A204.1 (cell line): ENCODE data around the gene INTS14.
A peak's percentile ranks its signal among the peaks of the same experiment; 100 is the strongest.

ENCODE experiments used
- FAIRE-seq: peaks from 2 replicates; lab custom pipeline; 2012; peaks lifted over from hg19 to GRCh38; lab: Jason Lieb, UNC

INTS14 gene

DNA sequence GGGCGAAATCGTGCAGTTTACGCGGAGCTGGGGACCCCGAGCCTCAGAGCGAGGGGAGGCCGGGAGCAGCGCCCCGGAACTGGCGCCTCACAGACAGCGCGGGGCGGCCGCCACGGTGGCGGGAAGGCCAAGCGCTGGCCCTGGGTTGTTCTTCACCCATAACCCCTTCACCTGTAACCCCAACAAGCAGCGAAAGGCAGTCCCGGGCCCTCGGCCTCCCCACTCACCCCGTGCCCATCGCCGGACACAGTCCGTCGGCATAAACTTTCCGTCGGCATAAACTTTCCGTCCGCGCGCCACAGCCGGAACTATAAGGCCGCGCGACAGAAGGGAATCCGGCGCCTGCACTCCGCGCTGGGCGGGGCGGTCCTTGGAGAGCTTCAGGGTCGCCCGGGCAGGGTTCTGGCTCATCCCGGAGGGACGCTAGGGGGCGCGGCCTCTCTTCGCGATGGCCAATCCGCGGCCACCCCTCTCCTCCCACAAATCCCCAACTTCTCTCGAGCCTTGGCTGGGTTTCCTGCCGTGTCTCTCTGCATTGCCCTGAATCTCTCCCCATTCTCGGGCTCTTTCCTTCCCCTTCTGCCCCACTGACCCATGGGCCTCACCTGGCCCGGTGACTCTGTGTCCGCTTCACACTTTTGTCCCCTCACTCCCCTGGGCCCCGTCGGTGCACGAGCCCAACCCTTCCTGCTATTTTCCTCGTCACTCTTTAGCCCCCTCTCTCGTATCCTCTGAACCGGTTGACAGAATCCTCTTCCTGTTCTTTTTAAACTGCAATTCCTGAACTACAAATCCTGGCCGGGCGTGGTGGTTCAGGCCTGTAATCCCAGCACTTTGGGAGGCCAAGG lies at the start of gene INTS14:
TSS of gene INTS14 (minus strand) at position 261 of the 848 bp plus-strand sequence. CDS start 3,751 bp downstream, outside the sequence.
- peak; percentile 90 for FAIRE-seq

GRCh38 chr15:65659502-65660052 lies 48.6 kb upstream of the INTS14 start:
- no peak for FAIRE-seq

DNA sequence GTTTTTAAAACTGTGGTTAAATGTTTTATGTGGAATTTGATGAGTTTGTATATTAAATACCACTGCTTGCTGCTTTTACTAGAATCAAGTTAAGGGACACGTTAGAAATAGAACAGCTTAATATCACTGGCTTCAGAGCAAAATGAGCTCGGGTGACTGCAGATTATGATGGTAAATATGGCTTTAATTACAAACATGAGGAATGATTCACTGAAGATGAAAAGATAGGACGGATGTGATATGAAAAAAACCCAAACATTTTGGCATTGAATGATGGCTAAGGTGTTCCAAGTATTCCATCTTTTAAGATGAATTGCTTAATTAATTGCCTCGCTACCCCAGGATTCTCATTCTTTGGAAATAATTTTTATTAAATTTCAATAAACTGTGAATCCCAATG lies 44.5 kb upstream of the INTS14 start:
- no peak for FAIRE-seq

DNA sequence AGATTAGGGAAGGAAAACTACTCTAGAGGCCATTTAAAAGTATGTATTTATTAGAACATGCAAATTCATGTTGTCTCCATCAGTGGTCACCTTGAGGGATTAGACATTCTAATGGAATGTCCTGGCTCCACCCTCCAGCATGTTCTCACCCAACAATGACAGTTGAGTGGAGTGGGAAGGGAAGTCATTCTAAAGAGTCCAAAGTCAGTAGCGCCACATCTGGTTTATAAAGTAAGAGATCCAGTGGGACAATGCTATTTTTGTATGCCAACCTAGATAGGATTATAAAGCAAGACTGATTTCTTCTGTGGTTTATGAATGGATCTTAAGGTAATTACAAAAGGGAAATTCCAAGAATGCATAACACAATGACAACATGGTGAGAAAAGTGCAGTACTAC lies 44.1 kb upstream of the INTS14 start:
- no peak for FAIRE-seq

- no peak for FAIRE-seq
These were observed 43.0 kb upstream of the INTS14 start for GRCh38 chr15:65653801-65654521.

- FAIRE-seq, result no peak
These were observed 42.4 kb upstream of the INTS14 start for GRCh38 chr15:65653341-65653740.

DNA sequence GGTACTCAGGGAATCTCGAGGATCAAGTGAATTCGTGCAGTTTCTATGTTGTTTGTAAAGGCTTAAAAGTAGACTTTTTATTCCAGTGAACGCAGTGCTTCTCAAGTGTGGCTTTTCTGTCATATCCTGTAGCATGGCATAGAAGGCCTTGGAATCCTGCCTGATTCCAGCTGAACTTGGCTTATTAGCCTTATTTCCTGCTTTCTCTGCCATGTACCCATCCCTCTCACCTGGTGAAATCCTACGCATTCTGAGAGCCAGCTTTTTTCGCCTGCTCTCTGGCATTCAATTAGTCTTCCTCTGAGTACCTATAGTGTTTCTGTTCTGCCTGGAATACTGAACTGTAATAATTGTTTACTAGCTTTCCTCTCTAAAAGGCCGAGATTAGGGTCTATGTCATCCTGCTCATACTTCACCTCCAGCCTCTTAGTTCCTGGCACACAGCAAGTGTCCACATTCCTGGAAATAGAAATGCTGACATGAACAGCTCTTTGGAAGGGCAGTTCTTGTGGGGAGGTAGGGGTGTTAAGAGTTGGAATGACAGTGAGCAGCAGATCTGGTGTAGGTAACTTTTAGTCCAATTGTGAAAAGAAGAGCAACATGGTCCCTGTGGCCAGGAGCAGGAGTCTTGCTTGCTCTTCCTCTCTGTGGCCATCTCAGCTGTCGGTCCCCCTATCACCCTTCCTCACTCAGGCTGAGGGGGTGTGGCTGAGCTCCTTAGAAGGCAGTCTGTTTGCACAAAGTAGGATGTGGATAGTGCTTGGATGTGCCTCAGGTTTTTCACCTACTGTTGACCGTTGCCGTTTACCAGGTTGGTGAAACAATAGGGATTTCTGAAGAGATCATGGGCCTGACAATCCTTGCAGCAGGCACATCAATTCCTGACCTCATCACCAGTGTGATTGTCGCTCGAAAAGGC lies 41.2 kb upstream of the INTS14 start:
- FAIRE-seq, result no peak

- no peak for FAIRE-seq
These were observed 40.1 kb upstream of the INTS14 start for GRCh38 chr15:65651042-65651322.

- FAIRE-seq, result no peak
These were observed 39.5 kb upstream of the INTS14 start for GRCh38 chr15:65650312-65651041.

DNA sequence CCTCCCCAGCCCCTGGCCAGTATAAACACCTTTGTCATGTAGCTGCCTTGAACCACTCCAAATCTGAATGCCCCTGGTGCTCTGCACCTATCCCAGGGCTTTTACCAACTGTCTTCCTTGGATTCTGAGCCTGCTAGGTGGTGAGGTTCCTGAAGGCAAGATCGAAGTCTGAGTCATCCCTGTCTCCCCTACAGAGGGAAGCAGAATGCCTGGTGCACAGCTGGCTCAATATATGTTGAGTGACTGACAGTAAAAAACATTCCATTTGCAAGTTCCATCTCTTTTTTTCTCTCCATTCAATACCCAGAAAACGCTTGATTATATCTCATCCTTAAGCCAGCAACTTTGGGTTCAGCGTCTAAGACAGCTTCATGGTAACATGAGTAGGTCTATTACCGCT lies 35.6 kb upstream of the INTS14 start:
- no peak for FAIRE-seq

DNA sequence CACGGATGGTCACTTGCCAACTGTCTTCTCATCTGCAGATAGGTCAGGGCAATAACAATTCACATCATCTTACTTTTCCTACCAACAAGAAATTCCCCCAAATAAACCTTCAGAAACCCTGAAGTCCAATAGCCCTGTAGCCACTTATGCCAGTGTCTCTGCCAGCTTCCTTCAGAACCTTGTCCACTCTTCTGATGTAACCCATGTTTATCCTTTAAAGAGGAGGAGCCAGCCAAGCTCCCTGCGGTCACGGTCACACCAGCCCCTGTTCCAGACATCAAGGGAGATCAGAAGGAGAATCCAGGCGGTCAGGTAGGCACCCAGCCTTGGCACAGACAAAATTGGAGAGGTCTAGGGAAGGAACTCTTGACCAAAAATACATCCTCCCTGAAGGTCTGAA lies 34.5 kb upstream of the INTS14 start:
- no peak for FAIRE-seq

DNA sequence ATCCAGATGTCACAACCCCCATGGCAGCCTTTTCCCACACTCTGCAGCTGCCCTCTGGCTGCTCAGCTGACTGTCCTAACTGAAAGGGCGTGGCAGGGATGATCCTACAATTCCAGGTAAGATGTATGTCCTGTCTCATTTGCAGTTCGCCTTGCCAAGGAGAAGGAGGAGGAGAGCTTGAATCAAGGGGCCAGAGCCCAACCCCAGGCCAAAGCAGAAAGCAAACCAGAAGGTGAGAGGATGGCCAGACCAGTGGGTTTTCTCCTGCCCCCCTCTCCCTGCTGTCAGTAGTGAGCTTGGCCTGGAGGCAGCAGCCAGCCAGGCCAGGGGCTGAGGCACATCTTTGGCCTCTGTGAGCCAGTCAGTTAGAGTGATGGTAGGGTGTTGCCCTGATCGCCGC lies 33.4 kb upstream of the INTS14 start:
- FAIRE-seq, result no peak

DNA sequence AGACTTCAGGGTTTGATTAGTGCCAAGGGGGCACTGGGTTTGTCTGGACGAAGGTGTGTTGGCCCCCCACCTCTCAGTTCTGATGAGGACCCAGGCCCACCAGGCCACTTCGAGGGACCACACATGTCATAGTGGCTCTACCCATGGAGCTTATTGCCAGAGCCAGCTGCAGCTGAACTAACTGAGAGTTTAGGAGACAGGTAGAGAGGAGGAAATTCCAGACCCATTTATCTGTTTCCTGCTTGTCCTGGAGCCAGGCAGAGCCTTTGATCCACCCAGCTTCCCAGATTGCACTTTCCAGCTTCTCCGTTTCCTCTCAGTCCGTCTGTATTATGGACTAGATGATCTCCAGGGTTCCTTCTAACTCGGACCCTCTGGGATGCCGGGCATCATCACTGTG lies 31.7 kb upstream of the INTS14 start:
- FAIRE-seq, result no peak

DNA sequence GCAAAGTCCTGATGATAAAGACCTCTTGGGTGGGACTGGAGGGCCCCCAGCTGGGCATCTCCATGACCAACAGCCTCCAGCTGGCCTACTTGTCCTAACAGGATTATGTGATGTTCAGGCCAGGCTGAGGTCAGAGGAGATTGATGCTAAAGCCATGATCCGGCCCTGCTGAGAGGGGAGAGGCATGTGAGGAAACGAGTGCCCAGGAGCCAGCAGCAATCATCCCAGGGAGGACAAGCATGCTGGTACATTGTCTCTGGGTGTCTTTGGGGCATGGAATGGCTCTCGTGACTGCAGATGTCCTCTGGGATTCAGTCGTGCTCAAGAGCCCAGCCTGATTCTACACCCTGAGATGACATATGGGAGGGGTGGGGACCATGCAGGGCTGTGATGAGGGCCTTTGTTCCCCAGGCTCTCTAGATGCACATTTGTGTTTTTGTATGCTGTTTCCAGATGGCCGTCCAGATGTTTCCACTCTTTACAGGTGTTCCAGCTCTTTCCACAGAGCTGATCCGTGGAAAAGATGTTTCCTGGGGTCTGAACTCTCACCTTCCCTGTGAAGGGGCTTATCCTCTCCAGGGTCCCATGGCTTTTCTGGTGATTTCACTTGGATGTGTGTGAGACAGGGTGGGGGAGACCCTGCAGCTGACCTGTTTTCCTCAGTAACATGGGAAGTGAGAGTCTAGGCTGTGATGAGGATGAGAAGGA lies 31.0 kb upstream of the INTS14 start:
- no peak for FAIRE-seq

DNA sequence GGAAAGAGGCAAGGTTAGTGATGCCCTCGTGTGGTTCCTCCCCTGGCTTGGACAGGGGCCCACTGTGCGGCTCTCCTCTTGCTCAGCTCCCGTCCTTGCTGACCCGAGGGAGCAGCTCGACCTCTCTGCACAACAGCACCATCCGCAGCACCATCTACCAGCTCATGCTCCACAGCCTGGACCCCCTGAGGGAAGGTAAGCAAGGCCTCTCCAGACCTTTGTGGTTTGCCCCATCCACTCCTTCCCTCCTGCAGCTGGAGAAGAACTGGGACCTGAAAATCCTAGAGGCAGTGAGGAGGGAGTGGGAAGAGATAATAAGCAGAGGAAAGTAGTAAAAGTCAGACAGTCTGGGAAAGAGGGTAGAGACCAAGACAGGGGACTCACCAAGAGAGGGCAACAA lies 28.6 kb upstream of the INTS14 start:
- no peak for FAIRE-seq

DNA sequence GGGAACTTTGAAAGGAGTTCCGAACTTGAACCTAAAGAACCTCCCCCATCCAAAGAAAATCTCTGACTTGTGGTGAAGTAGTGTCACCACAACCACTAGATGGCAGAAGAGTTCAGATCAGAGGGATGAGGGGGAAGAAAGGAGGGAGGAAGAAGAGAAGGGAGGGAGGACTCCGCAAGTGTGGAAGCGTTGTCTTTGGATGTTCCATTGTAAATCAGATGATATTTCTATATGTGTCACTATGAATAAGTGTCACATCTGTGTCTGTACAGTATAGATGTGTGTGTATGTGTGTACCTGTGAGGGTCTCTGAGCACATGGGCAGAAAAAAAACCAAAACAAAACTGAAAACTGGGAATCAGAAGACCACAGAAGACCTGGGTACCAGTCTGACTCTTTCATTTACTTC lies 27.8 kb upstream of the INTS14 start:
- peak; percentile 90 for FAIRE-seq

DNA sequence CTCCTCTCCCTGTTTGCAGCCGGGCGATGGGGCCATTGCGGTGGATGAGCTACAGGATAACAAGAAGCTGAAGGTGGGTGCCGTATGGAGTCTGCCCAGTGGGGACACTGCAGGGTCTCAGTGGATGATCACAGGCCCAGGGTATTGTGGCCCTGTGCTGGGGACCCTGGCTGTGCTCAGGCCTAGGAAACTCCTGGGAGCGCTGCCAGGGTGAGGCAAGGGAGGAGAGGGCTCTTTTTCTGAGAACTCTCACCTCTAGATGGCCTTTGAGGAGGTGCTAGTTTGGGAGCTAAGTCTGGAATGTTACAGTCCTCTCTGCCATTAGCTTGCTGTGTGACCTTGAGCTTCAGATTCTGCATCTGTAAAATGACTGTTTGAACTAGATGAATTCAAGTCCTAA lies 27.2 kb upstream of the INTS14 start:
- no peak for FAIRE-seq

DNA sequence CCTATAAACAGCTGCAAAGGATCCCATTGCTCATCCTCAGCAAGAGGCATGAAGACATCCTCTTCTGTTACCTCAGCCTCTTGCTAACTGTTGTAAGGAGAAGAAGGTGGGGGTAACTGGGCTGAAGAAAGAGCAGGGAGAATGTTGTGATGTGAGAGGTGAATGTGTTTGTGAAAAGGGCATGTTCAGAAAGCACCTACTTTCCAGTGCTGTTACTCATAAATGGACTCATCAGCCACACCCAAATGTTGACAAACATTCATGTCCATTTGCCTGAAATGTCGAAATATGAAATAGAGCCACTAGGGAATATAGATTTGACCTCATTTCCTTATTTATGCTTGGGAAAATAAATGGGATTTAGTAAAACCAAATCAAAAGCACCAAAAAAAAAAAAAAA lies 23.4 kb upstream of the INTS14 start:
- no peak for FAIRE-seq

DNA sequence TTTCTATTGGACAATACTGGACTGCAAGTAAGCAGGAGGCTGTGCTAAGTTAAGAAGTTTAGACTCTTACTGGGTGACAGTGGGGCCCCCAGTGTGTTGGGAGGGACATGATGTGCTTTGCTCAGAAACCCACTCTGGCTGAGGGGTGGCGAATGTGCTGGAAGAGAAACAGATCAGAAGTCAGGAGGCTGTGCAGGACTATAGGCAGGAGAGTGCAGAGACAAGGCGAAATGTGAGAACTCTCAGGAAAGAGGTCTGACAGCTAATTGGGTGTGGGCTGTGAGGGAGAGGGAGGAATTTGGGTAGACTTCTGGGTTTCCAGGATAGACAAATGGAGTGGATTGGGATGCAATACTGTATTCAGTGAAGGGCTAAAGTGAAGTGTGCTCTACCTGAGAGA lies 22.8 kb upstream of the INTS14 start:
- no peak for FAIRE-seq

GRCh38 chr15:65632780-65633375 lies 21.9 kb upstream of the INTS14 start:
- no peak for FAIRE-seq

GRCh38 chr15:65631503-65631902 lies 20.6 kb upstream of the INTS14 start:
- no peak for FAIRE-seq
